CD14-positive monocyte (primary cell): ENCODE results near the gene CADM1. TPM values are rescaled to one million over a fixed set of nuclear protein-coding genes. Genes with fewer than 3 reads are reported as not detected.

ENCODE experiments used
- DNase-seq, 3 donors: peaks; one replicate each; pipeline ENCODE4 v3.0.0-alpha.2; 2011 to 2022
- H2AFZ ChIP-seq: 2 replicates; pipeline ENCODE4 v1.6.0; 2012; ENCODE audit warnings: mild to moderate bottlenecking, low read depth, low read length, inconsistent platforms; ENCODE audit not compliant: insufficient read depth, poor library complexity, severe bottlenecking
- H3K27ac ChIP-seq, 2 donors: 1 replicate in 1 of 2; 2 replicates in 1 of 2; pipeline ENCODE4 v1.5.1; 2012 to 2013; ENCODE audit warnings: low read length in 2 of 2, control low read depth in 1 of 2, inconsistent platforms in 1 of 2, low read depth in 1 of 2, mild to moderate bottlenecking in 1 of 2
- H3K27me3 ChIP-seq, 2 donors: one replicate each; pipeline versions ENCODE4 v1.6.0 to v1.6.1; 2011 to 2013; ENCODE audit warnings: low read length in 2 of 2; ENCODE audit not compliant: control insufficient read depth in 2 of 2, insufficient read depth in 2 of 2
- H3K36me3 ChIP-seq, 2 donors: replicated peaks in 1 of 2; 1 replicate in 1 of 2; 2 replicates in 1 of 2; pipeline versions ENCODE4 v1.5.1 to v1.6.1; 2012 to 2013; ENCODE audit warnings: low read length in 2 of 2, control low read depth in 1 of 2, inconsistent platforms in 1 of 2, mild to moderate bottlenecking in 1 of 2; ENCODE audit not compliant: insufficient read depth in 2 of 2, control insufficient read depth in 1 of 2
- H3K4me1 ChIP-seq, 2 donors: 1 replicate in 1 of 2; 2 replicates in 1 of 2; pipeline versions ENCODE4 v1.5.1 to v1.6.1; 2012 to 2013; ENCODE audit warnings: low read length in 2 of 2, control low read depth in 1 of 2, inconsistent platforms in 1 of 2, mild to moderate bottlenecking in 1 of 2, moderate library complexity in 1 of 2; ENCODE audit not compliant: insufficient read depth in 2 of 2, control insufficient read depth in 1 of 2
- H3K4me2 ChIP-seq: replicated peaks from 2 replicates; pipeline ENCODE3; 2012; ENCODE audit warnings: low read length, moderate library complexity, mild to moderate bottlenecking; ENCODE audit not compliant: poor library complexity, severe bottlenecking; ENCODE audit errors: extremely low read depth
- H3K4me3 ChIP-seq, 3 experiments: fragments of 200-600 bp in 1 of 3; sonication (generic) in 1 of 3; replicated peaks in 1 of 3; 1 replicate in 2 of 3; 2 replicates in 1 of 3; pipeline ENCODE4 v1.5.1; 2011 to 2013; ENCODE audit warnings: low read length in 3 of 3, mild to moderate bottlenecking in 3 of 3, control low read depth in 2 of 3, low read depth in 2 of 3, inconsistent platforms in 1 of 3, moderate library complexity in 1 of 3
- H3K79me2 ChIP-seq: 2 replicates; pipeline ENCODE4 v1.6.0; 2012; ENCODE audit warnings: mild to moderate bottlenecking, control low read depth, inconsistent platforms, low read length, moderate library complexity; ENCODE audit not compliant: insufficient read depth
- H3K9ac ChIP-seq: 2 replicates; pipeline ENCODE4 v1.6.0; 2017; ENCODE audit warnings: low read length, mild to moderate bottlenecking; ENCODE audit not compliant: insufficient read depth, poor library complexity, severe bottlenecking
- H3K9me3 ChIP-seq, 2 donors: replicated peaks in 1 of 2; 1 replicate in 1 of 2; 2 replicates in 1 of 2; pipeline versions ENCODE4 v1.5.1 to v1.6.1; 2012 to 2013; ENCODE audit warnings: low read length in 2 of 2, control low read depth in 1 of 2; ENCODE audit not compliant: control insufficient read depth in 1 of 2, insufficient read depth in 1 of 2
- H4K20me1 ChIP-seq: 2 replicates; pipeline ENCODE4 v1.6.0; 2012; ENCODE audit warnings: mild to moderate bottlenecking, low read length, control low read depth, moderate library complexity; ENCODE audit not compliant: insufficient read depth
- H3K27ac Mint-ChIP-seq, 7 donors: one replicate each; pipeline ENCODE4 v1.8.0; 2020; ENCODE audit warnings: mild to moderate bottlenecking in 7 of 7, mixed read lengths in 7 of 7, moderate library complexity in 6 of 7, inconsistent platforms in 2 of 7
- H3K27me3 Mint-ChIP-seq, 3 donors: one replicate each; pipeline ENCODE4 v1.8.0; 2021 to 2022; ENCODE audit warnings: low read depth in 3 of 3, mild to moderate bottlenecking in 3 of 3, mixed read lengths in 3 of 3, moderate library complexity in 3 of 3, inconsistent platforms in 1 of 3
- H3K36me3 Mint-ChIP-seq, 2 donors: one replicate each; pipeline ENCODE4 v1.8.0; 2020; ENCODE audit warnings: mixed read lengths in 2 of 2, inconsistent platforms in 1 of 2, mild to moderate bottlenecking in 1 of 2
- H3K4me1 Mint-ChIP-seq: one replicate; pipeline ENCODE4 v1.8.0; 2020; ENCODE audit warnings: mild to moderate bottlenecking, mixed read lengths
- H3K4me3 Mint-ChIP-seq, 2 donors: one replicate each; pipeline ENCODE4 v1.8.0; 2020; ENCODE audit warnings: mild to moderate bottlenecking in 2 of 2, mixed read lengths in 2 of 2, moderate library complexity in 1 of 2
- H3K9me3 Mint-ChIP-seq, 7 donors: one replicate each; pipeline ENCODE4 v1.8.0; 2020 to 2022; ENCODE audit warnings: mixed read lengths in 7 of 7, mild to moderate bottlenecking in 6 of 7, moderate library complexity in 6 of 7, inconsistent platforms in 2 of 7
- WGBS: methylation state at CpG from one replicate; pipeline ENCODE4 v1.1.5; 2013; ENCODE audit warnings: missing lambda C conversion rate; ENCODE audit not compliant: insufficient coverage; 5-methylcytosine and 5-hydroxymethylcytosine counted together
- intact Hi-C, 2 donors: fragments of 100-400 bp; cut with micrococcal nuclease; formaldehyde crosslinking; loops; one replicate each; pipeline versions ENCODE4 v1.15.0 to v1.15.1; 2023
- polyA plus RNA-seq, 3 donors: library from polyadenylated mRNA; depleted of rRNA in 1 of 3; unstranded in 2 of 3; stranded (reverse) in 1 of 3; fragments of 300-500 nt in 2 of 3; fragments of >200 nt in 1 of 3; fragmentation: Illumina TruSeq in 2 of 3; gene quantifications; 1 replicate in 2 of 3; 2 replicates in 1 of 3; pipeline ENCODE4 v1.2.3, GENCODE V29; 2012 to 2021
- TF ChIP-seq, protein P1 (sequence below): fragments of 200-600 bp; IDR thresholded peaks from one replicate; pipeline ENCODE4 v1.8.0; 2022; ENCODE audit warnings: antibody characterized with exemption, mild to moderate bottlenecking

Gene CADM1
- polyA plus RNA-seq, 3 donors = not detected

- H3K27me3 Mint-ChIP-seq = peaks cover 0 to 4% (median 3%) of the 10 kb centered on the region in 3 donors
- no peaks in the 10 kb centered on the region for H3K36me3 ChIP-seq
- H3K9ac ChIP-seq = no peak overlapping the region
- H3K36me3 Mint-ChIP-seq = no peaks in the 10 kb centered on the region
- no peaks in the 10 kb centered on the region for H3K79me2 ChIP-seq
- no peaks in the 10 kb centered on the region for H3K27me3 ChIP-seq
- H3K4me1 Mint-ChIP-seq = no peaks in the 10 kb centered on the region
- TF ChIP-seq, protein P1, sequence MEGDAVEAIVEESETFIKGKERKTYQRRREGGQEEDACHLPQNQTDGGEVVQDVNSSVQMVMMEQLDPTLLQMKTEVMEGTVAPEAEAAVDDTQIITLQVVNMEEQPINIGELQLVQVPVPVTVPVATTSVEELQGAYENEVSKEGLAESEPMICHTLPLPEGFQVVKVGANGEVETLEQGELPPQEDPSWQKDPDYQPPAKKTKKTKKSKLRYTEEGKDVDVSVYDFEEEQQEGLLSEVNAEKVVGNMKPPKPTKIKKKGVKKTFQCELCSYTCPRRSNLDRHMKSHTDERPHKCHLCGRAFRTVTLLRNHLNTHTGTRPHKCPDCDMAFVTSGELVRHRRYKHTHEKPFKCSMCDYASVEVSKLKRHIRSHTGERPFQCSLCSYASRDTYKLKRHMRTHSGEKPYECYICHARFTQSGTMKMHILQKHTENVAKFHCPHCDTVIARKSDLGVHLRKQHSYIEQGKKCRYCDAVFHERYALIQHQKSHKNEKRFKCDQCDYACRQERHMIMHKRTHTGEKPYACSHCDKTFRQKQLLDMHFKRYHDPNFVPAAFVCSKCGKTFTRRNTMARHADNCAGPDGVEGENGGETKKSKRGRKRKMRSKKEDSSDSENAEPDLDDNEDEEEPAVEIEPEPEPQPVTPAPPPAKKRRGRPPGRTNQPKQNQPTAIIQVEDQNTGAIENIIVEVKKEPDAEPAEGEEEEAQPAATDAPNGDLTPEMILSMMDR = no peak
- no peak overlapping the region for H3K4me3 ChIP-seq
- H2AFZ ChIP-seq = no peak overlapping the region
- no peaks in the 10 kb centered on the region for H3K4me1 ChIP-seq
- DNase-seq = no peak
- H3K27ac Mint-ChIP-seq = no peak overlapping the region
- no peaks in the 10 kb centered on the region for H3K9me3 ChIP-seq
- no peak overlapping the region for H3K4me3 Mint-ChIP-seq
- H3K27ac ChIP-seq = no peak overlapping the region
- intact Hi-C loops = no loop called here
- H3K9me3 Mint-ChIP-seq = peaks cover 0 to under 1% (median 0%) of the 10 kb centered on the region in 7 donors
- H4K20me1 ChIP-seq = no peaks in the 10 kb centered on the region
- no peak overlapping the region for H3K4me2 ChIP-seq
Measured at GRCh38 chr11:115393950-115394349, 110.3 kb downstream of the CADM1 start.

DNA sequence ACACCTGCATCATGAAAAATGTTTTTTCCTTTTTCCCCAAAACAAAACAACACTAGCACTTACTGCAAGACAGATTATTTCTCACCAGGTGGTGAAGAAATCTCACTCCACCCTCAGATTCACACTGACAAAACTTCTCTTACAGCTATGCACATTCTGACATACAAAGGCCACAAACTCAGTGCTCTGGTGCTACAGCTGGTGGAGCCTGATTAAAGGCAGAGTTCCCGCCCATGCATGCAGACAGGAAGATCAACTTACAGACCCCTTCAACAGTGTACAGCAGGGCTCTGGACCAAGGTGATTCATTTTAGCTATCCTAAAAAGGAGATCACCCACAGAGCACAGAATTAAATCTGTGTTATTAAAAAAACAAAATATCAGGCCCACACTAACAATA is 112.6 kb downstream of the CADM1 start:
- H3K27ac ChIP-seq = no peak overlapping the region
- H2AFZ ChIP-seq = no peak overlapping the region
- Mint-ChIP-seq H3K4me3 (no peak overlapping the region), H3K4me1 (no peaks in the 10 kb centered on the region), H3K36me3 (no peaks in the 10 kb centered on the region), H3K27me3 (peaks cover 0 to 4% (median 4%) of the 10 kb centered on the region in 3 donors), H3K27ac (no peak overlapping the region), H3K9me3 (peaks cover 0 to 1% (median 0%) of the 10 kb centered on the region in 7 donors)
- no peak overlapping the region for H3K4me3 ChIP-seq
- H3K36me3 ChIP-seq = no peaks in the 10 kb centered on the region
- H3K9me3 ChIP-seq = no peaks in the 10 kb centered on the region
- no peak for DNase-seq
- intact Hi-C loops = no loop called here
- no peaks in the 10 kb centered on the region for H3K27me3 ChIP-seq
- TF ChIP-seq, protein P1 = no peak
- no peak overlapping the region for H3K9ac ChIP-seq
- no CpG with 5 or more reads among the region's 1 CpG for WGBS
- H3K79me2 ChIP-seq = no peaks in the 10 kb centered on the region
- no peaks in the 10 kb centered on the region for H3K4me1 ChIP-seq
- no peaks in the 10 kb centered on the region for H4K20me1 ChIP-seq
- H3K4me2 ChIP-seq = no peak overlapping the region
